Ovary (tissue), 3 donors: ENCODE measurements around the gene SALL1.

ENCODE experiments used
- EP300 ChIP-seq: sonication (generic); formaldehyde crosslinking; IDR thresholded peaks from one replicate; pipeline ENCODE4 v1.6.1; 2017; ENCODE audit warnings: antibody characterized with exemption
- POLR2A ChIP-seq: fragments of 450-650 bp; IDR thresholded peaks from one replicate; pipeline ENCODE4 v1.6.1; 2017; ENCODE audit warnings: antibody characterized with exemption, mild to moderate bottlenecking, moderate library complexity
- TF ChIP-seq, protein P1 (sequence below), 3 donors: fragments of 450-650 bp in 2 of 3; fragments of 200-600 bp in 1 of 3; IDR thresholded peaks; one replicate each; pipeline versions ENCODE4 v1.5.1 to v1.8.0; 2016 to 2022; ENCODE audit warnings: antibody characterized with exemption in 3 of 3, mild to moderate bottlenecking in 1 of 3
- donor health status: DM: no; HTN: no; CAD: no.

DNA sequence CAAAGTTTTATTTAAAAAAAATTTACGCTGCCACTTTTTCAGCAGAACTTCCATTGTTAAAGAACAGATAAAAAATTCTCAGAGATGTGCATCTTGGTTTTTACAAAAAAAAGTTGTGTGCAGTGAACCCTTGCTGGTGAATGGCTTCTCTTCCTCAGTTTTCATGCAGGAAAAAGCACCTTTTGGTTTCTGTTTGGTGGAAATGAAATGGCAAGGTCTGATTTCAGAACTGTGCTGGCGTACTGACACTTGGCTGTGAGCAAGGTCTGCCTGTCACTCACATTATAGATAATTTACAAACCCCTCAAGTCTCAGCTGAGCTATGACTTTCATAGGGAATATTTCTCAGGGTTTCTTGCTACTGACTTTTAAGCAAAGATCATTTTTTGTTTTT lies 5.7 kb upstream of the SALL1 start:
- TF ChIP-seq, protein P1, sequence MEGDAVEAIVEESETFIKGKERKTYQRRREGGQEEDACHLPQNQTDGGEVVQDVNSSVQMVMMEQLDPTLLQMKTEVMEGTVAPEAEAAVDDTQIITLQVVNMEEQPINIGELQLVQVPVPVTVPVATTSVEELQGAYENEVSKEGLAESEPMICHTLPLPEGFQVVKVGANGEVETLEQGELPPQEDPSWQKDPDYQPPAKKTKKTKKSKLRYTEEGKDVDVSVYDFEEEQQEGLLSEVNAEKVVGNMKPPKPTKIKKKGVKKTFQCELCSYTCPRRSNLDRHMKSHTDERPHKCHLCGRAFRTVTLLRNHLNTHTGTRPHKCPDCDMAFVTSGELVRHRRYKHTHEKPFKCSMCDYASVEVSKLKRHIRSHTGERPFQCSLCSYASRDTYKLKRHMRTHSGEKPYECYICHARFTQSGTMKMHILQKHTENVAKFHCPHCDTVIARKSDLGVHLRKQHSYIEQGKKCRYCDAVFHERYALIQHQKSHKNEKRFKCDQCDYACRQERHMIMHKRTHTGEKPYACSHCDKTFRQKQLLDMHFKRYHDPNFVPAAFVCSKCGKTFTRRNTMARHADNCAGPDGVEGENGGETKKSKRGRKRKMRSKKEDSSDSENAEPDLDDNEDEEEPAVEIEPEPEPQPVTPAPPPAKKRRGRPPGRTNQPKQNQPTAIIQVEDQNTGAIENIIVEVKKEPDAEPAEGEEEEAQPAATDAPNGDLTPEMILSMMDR (IDR thresholded peaks at IDR 0.05) = no peak
- TF ChIP-seq EP300 = no peak
- TF ChIP-seq POLR2A = no peak
